Stimulated activated CD8-positive, alpha-beta memory T cell treated with anti-CD3 and anti-CD28 coated beads, Interleukin-7, amount 100 ng/mL, for 4 hours (primary cell): ENCODE data around the gene SPNS1.
"Not testable (repeated sequence)": the region's sequence is repeated elsewhere in the genome, so short reads cannot be mapped to it uniquely, and the experiment has no call there.

Experiments
- DNase-seq, 2 donors: peaks; one replicate each; pipeline ENCODE4 v3.0.0-alpha.2; 2020; ENCODE audit warnings: low read depth in 2 of 2

Gene SPNS1, protein sequence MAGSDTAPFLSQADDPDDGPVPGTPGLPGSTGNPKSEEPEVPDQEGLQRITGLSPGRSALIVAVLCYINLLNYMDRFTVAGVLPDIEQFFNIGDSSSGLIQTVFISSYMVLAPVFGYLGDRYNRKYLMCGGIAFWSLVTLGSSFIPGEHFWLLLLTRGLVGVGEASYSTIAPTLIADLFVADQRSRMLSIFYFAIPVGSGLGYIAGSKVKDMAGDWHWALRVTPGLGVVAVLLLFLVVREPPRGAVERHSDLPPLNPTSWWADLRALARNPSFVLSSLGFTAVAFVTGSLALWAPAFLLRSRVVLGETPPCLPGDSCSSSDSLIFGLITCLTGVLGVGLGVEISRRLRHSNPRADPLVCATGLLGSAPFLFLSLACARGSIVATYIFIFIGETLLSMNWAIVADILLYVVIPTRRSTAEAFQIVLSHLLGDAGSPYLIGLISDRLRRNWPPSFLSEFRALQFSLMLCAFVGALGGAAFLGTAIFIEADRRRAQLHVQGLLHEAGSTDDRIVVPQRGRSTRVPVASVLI

GRCh38 chr16:28974437-28975157 lies at the start of gene SPNS1:
Gene SPNS1, plus strand, starts transcription at chr16:28974778. Its CDS starts 374 bp downstream, at chr16:28975152.
- DNase-seq, result peak; percentile 90 to 92

- DNase-seq, result peak; percentile 66 to 70
Measured at GRCh38 chr16:28925386-28926228, 49.0 kb upstream of the SPNS1 start.

- DNase-seq, result not testable (repeated sequence)
Measured at GRCh38 chr16:28926284-28926683, 48.3 kb upstream of the SPNS1 start.

- no peak for DNase-seq
Measured at GRCh38 chr16:28927815-28928214, 46.8 kb upstream of the SPNS1 start.

GRCh38 chr16:28930203-28930602 lies 44.4 kb upstream of the SPNS1 start:
- no peak for DNase-seq

GRCh38 chr16:28930652-28931051 lies 43.9 kb upstream of the SPNS1 start:
- DNase-seq, result no peak

GRCh38 chr16:28931801-28932225 lies 42.8 kb upstream of the SPNS1 start, which contains the start of gene CD19:
Gene CD19, plus strand, starts transcription at chr16:28931971. Its CDS starts 30 bp downstream, at chr16:28932001.
- no peak for DNase-seq

- no peak for DNase-seq
Measured at GRCh38 chr16:28932339-28933141, 42.0 kb upstream of the SPNS1 start.

DNA sequence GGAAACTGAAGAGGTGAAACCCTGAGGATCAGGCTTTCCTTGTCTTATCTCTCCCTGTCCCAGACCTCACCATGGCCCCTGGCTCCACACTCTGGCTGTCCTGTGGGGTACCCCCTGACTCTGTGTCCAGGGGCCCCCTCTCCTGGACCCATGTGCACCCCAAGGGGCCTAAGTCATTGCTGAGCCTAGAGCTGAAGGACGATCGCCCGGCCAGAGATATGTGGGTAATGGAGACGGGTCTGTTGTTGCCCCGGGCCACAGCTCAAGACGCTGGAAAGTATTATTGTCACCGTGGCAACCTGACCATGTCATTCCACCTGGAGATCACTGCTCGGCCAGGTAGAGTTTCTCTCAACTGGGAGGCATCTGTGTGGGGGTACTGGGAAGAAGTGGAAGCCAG lies 41.4 kb upstream of the SPNS1 start:
- no peak for DNase-seq

DNA sequence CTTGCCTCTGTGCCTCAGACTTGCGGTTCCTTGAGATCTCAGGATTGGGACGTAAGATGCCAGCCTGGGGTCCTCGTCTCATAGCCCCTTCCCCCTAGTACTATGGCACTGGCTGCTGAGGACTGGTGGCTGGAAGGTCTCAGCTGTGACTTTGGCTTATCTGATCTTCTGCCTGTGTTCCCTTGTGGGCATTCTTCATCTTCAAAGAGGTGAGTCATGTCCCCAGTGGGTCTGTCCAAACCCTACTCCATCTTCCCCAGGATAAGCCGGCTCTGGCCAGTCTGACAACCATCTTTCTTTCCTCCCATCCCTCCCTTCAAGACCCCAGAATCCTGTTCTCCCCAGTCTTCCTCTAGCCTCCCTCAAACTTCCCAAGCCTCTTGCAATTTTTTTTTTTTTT lies 39.2 kb upstream of the SPNS1 start:
- DNase-seq, result no peak

- DNase-seq, result peak; percentile 64 to 67
Measured at GRCh38 chr16:28935924-28936783, 38.4 kb upstream of the SPNS1 start.

DNA sequence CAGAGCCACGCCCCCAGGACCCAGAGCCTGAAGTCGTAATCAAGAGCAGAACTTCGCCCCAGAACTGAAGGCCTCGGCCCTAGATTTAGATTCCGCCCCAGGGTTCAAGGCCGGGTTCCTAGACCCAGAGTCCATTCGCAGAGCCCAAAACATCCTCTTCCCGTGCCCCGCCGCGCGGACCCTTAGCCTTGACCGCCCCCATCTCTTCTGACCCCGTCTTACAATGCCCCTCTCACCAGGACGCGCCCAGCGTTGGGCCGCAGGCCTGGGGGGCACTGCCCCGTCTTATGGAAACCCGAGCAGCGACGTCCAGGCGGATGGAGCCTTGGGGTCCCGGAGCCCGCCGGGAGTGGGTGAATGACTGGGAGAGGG lies 37.8 kb upstream of the SPNS1 start:
- no peak for DNase-seq

DNA sequence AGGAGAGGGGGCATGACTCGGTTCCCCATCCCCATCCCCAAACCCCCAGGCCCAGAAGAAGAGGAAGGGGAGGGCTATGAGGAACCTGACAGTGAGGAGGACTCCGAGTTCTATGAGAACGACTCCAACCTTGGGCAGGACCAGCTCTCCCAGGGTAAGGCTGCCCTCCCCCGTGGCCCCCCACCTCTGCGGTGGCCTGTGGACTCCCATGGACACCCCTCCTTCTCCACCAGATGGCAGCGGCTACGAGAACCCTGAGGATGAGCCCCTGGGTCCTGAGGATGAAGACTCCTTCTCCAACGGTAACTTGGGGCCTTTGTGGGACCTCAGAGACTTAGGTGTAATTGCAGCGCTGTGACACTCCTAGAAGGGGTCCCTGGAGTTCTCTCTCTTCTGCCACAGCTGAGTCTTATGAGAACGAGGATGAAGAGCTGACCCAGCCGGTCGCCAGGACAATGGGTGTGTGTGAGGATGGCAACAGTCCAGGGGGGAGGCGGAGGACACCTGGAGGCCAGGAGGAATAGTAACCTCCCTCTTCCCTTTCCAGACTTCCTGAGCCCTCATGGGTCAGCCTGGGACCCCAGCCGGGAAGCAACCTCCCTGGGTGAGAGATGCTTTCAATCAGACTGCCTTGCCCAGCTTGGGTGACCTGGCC lies 37.2 kb upstream of the SPNS1 start:
- DNase-seq, result no peak

GRCh38 chr16:28938721-28939120 lies 35.9 kb upstream of the SPNS1 start:
- DNase-seq, result no peak

- DNase-seq, result not testable (repeated sequence)
Measured at GRCh38 chr16:28939825-28940224, 34.8 kb upstream of the SPNS1 start.

DNA sequence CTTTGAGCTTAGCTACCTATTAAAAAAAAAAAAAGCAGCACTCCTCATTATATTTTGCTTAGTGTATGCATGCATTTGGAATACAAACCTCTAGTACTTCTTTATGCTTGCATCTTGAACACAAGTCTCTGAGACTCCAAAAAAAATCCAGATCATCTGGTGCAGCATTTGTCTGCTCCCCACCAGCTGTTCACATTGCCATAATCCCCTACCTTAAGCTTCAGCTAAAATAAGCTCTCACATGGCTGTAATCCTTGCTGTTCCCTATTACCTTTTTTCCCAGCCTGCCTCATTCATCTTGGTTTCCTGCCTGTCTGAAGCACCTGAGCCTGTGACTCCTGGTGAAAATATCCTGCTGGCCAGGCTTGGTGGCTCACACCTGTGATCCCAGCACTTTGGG lies 31.3 kb upstream of the SPNS1 start:
- no peak for DNase-seq

- DNase-seq, result no peak
Measured at GRCh38 chr16:28946681-28947080, 27.9 kb upstream of the SPNS1 start.

GRCh38 chr16:28950648-28951409 lies 23.7 kb upstream of the SPNS1 start, which contains the start of gene NFATC2IP:
Gene NFATC2IP, plus strand, starts transcription at chr16:28950937. Its CDS starts 75 bp downstream, at chr16:28951012.
- peak; percentile 99 to 100 for DNase-seq
